ENCODE results near the gene MTG2.

MTG2 gene

GRCh38 chr20:62248890-62249560 lies 66.2 kb downstream of the MTG2 start:
- DNase-seq (ENCODE audit: low spot score), result no peak

- no peak for DNase-seq (ENCODE audit: low spot score)
Measured at GRCh38 chr20:62252342-62252966, 69.6 kb downstream of the MTG2 start.

Measured in hematopoietic multipotent progenitor cell treated with erythropoietin and hydrocortisone succinate and interleukin-3 and kit ligand, for 17 days (in vitro differentiated cells).